AG09319 (cell line): ENCODE measurements around the gene AP3B1.

ENCODE experiments used
- DNase-seq: peaks from one replicate; pipeline ENCODE4 v3.0.0-alpha.2; 2010; ENCODE audit warnings: low read depth; ENCODE audit errors: extremely low read depth
- CTCF ChIP-seq: IDR thresholded peaks from 2 replicates; pipeline ENCODE4 v1.5.1; 2011; ENCODE audit warnings: low read depth, mild to moderate bottlenecking, inconsistent platforms, low read length, moderate library complexity

Gene AP3B1

GRCh38 chr5:78308703-78309102 lies 14.2 kb upstream of the AP3B1 start:
- DNase-seq, result no peak
- TF ChIP-seq CTCF, result no peak

- DNase-seq, result no peak
These were observed 6.1 kb upstream of the AP3B1 start for GRCh38 chr5:78300464-78301045.

GRCh38 chr5:78295035-78295961 lies 800 bp upstream of the AP3B1 start:
- peak; percentile 9 for TF ChIP-seq CTCF
- DNase-seq, result no peak

More at GRCh38 chr5:78300464-78301045, 6.1 kb upstream of the AP3B1 start:
- TF ChIP-seq CTCF, result peak; percentile 26

- TF ChIP-seq CTCF, result no peak
- no peak for DNase-seq
These were observed 649 bp downstream of the AP3B1 start for GRCh38 chr5:78293851-78294247.

- TF ChIP-seq CTCF, result no peak
- no peak for DNase-seq
These were observed 2.8 kb downstream of the AP3B1 start for GRCh38 chr5:78291687-78292086.

- no peak for DNase-seq
- no peak for TF ChIP-seq CTCF
These were observed 4.6 kb downstream of the AP3B1 start for GRCh38 chr5:78289911-78290310.

- TF ChIP-seq CTCF, result no peak
- no peak for DNase-seq
These were observed 6.3 kb downstream of the AP3B1 start for GRCh38 chr5:78288246-78288645.
